ENCODE data around the gene OIT3. TPM values are rescaled to one million over a fixed set of nuclear protein-coding genes. Genes with fewer than 3 reads are reported as not detected.

OIT3 gene
- total and polyA plus RNA-seq, 2 of the 8 experiments (the other 6 are each of a cell fraction or from before 2014, with no cell fraction given), result not detected

DNA sequence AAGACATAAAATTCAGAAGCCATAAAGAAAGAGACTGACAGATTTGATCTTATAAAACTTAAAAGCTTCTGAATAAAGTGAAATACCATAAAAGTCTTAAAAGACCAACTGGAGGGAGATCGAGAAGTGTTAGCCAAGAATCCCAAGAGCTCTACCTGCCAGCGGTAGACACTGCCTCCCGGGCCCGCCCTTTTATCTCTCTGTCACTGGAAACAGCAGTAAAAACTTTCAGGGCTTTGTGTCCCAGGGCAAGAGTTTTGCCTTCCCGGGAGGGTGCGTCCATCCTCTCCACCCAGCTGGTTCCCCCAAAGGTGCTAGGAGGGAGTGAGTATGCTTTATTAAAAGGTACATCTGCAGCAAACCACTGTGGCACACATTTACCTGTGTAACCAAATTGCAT, 55.2 kb downstream of the OIT3 start:
- Histone ChIP-seq H2BK120ac (replicated peaks; ENCODE audit: low read depth, low read length) (no peak overlapping the region), H4K91ac (replicated peaks; ENCODE audit: insufficient read length, low read length) (no peak overlapping the region), H3K79me1 (ENCODE audit: low read depth, low read length) (no peaks in the 10 kb centered on the region), H3K36me3 (ENCODE audit: control insufficient read depth in 2 of 4, insufficient read depth in 4 of 4, low read length in 3 of 4) (no peaks in the 10 kb centered on the region), H2AFZ (ENCODE audit: low read length) (no peak overlapping the region), H2AK5ac (ENCODE audit: low read depth, low read length) (no peak overlapping the region), H3K27ac (ENCODE audit: low read depth, low read length) (no peak overlapping the region), H3K27me3 (replicated peaks in 1 of 4; ENCODE audit: control insufficient read depth in 3 of 4, extremely low read depth in 1 of 4, insufficient read depth in 3 of 4, low read length in 3 of 4) (no peaks in the 10 kb centered on the region), H2BK15ac (ENCODE audit: low read length) (no peak overlapping the region), H3K18ac (ENCODE audit: extremely low read depth, low read length) (no peak overlapping the region), H2BK5ac (ENCODE audit: low read depth, low read length) (no peak overlapping the region), H3K23ac (ENCODE audit: insufficient read length) (no peak overlapping the region), H3K4ac (replicated peaks; ENCODE audit: insufficient read length, low read depth, low read length) (no peak overlapping the region), H3K4me2 (ENCODE audit: insufficient read depth in 1 of 2, low read depth in 2 of 2, low read length in 2 of 2) (no peak overlapping the region), H4K5ac (ENCODE audit: insufficient read length, low read depth, low read length) (no peak overlapping the region), H4K20me1 (replicated peaks in 1 of 2; ENCODE audit: control insufficient read depth in 1 of 2, insufficient read depth in 2 of 2, low read length in 2 of 2) (no peaks in the 10 kb centered on the region), H3K9me3 (ENCODE audit: insufficient read depth in 2 of 2, low read depth in 1 of 2, low read length in 1 of 2) (no peaks in the 10 kb centered on the region), H3K14ac (ENCODE audit: insufficient read length) (no peak overlapping the region), H2BK12ac (ENCODE audit: low read depth, low read length) (no peak overlapping the region), H3K4me1 (replicated peaks in 1 of 4; ENCODE audit: control insufficient read depth in 3 of 4, insufficient read depth in 4 of 4, low read length in 3 of 4) (peaks cover 8 to 12% (median 10%) of the 10 kb centered on the region in 4 experiments; a peak in 5 of 7 replicates), H3K23me2 (ENCODE audit: low read depth, low read length) (no peaks in the 10 kb centered on the region), H4K8ac (ENCODE audit: extremely low read depth, insufficient read depth, low read length) (no peak overlapping the region), H3K4me3 (ENCODE audit: extremely low read depth in 1 of 4, insufficient read depth in 2 of 4, low read depth in 3 of 4, low read length in 4 of 4) (no peak overlapping the region), H3K9ac (replicated peaks in 1 of 4; ENCODE audit: extremely low read depth in 1 of 4, low read depth in 3 of 4, low read length in 3 of 4) (no peak overlapping the region), H2BK20ac (ENCODE audit: low read length) (no peak overlapping the region), H3K79me2 (ENCODE audit: control insufficient read depth in 1 of 2, insufficient read depth in 2 of 2, low read length in 2 of 2) (no peaks in the 10 kb centered on the region), H3K56ac (replicated peaks; ENCODE audit: insufficient read length, low read depth, low read length) (no peak overlapping the region)
- ChIA-PET POLR2A (ENCODE audit: partially characterized antibody) (no interaction called here), CTCF (ENCODE audit: partially characterized antibody) (interaction anchor here (1.4 kb wide), 1 partner anchor 11 kb away, joined by 3 read pairs; no protein-coding TSS in a partner anchor)
- WGBS, 2 experiments (ENCODE audit: extremely low coverage in 1 of 2, insufficient coverage in 1 of 2, insufficient read length in 1 of 2, insufficient replicate concordance in 2 of 2, low coverage in 1 of 2, low lambda C conversion rate in 2 of 2, missing lambda C conversion rate in 1 of 2), result 75% methylated on average over 6 of the region's 6 CpGs; no CpG with 5 or more reads in 1 of the 2 experiments
- TF ChIP-seq JUN (IDR thresholded peaks at IDR 0.05; ENCODE audit: low read depth, low read length), result no peak
- no peak for TF ChIP-seq NANOG (IDR thresholded peaks at IDR 0.05; ENCODE audit: insufficient read depth, low read depth, low read length, poor library complexity, severe bottlenecking)
- TF ChIP-seq, protein P1, sequence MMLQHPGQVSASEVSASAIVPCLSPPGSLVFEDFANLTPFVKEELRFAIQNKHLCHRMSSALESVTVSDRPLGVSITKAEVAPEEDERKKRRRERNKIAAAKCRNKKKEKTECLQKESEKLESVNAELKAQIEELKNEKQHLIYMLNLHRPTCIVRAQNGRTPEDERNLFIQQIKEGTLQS (IDR thresholded peaks at IDR 0.05; ENCODE audit: insufficient read depth, low read depth, low read length), result no peak
- TF ChIP-seq CHD1 (IDR thresholded peaks at IDR 0.05; ENCODE audit: low read depth, low read length), result no peak
- no peak for TF ChIP-seq BCL11A (IDR thresholded peaks at IDR 0.05; ENCODE audit: low read depth in 2 of 2, low read length in 2 of 2)
- no peak for TF ChIP-seq POU5F1 (IDR thresholded peaks at IDR 0.05; ENCODE audit: low read depth, low read length)
- TF ChIP-seq, protein P2, sequence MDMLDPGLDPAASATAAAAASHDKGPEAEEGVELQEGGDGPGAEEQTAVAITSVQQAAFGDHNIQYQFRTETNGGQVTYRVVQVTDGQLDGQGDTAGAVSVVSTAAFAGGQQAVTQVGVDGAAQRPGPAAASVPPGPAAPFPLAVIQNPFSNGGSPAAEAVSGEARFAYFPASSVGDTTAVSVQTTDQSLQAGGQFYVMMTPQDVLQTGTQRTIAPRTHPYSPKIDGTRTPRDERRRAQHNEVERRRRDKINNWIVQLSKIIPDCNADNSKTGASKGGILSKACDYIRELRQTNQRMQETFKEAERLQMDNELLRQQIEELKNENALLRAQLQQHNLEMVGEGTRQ (IDR thresholded peaks at IDR 0.05; ENCODE audit: low read length), result no peak
- FAIRE-seq (no peak), DNase-seq (ENCODE audit: low read depth in 1 of 2, low spot score in 2 of 2) (no peak)

Measured in H1 (cell line).